NAMALWA (cell line): ENCODE data around the gene SELENOV.

Experiments
- DNase-seq: peaks from one replicate; pipeline ENCODE4 v3.0.0-alpha.2; 2015; ENCODE audit warnings: low spot score

The SELENOV gene

GRCh38 chr19:39492788-39493187, 22.2 kb upstream of the SELENOV start:
- DNase-seq: no peak

DNA sequence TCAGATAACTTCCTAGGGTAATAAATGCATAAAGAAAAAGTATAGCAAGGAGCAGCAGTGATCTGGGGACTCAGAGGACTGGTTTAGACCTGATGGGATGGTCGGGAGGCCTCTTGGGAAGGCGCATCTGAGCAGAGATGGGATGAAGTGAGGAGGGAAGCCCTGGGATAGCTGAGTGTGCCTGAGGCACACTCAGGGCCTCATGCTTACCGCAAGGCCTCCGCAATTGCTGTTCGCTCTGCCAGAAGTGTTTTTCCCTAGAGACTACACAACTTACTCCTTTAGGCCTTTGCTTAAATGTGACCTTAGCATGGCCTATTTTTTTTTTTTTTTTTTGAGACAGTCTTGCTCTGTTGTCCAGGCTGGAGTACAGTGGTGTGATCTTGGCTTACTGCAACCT, 20.3 kb upstream of the SELENOV start:
- DNase-seq: peak; percentile 55

DNA sequence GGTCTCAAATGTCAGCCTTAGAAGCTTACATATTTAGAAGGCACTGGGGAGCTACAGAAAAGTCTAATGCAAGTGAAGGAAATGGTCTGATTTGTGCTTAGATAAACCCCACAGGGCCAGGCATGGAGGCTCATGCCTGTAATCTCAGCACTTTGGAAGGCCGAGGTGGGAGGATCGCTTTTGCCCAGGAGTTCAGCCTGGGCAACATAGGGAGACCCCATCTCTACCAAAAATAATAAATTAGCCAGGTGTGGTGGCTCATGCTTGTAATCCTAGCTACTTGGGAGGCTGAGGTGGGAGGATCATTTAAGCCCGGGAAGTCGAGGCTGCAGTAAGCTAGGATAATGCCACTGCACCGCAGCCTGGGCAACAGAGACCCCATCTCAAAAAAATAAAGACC, 18.9 kb upstream of the SELENOV start:
- DNase-seq: peak; percentile 9

- DNase-seq: no peak
Measured at GRCh38 chr19:39497701-39497995, 17.3 kb upstream of the SELENOV start.

GRCh38 chr19:39497996-39498797, 16.7 kb upstream of the SELENOV start:
- DNase-seq: peak; percentile 89

GRCh38 chr19:39498798-39499642, 15.9 kb upstream of the SELENOV start, which contains the start of gene DLL3:
Gene DLL3 (plus strand): TSS chr19:39498947. CDS start chr19:39498975, 28 bp downstream.
- peak; percentile 80 for DNase-seq

DNA sequence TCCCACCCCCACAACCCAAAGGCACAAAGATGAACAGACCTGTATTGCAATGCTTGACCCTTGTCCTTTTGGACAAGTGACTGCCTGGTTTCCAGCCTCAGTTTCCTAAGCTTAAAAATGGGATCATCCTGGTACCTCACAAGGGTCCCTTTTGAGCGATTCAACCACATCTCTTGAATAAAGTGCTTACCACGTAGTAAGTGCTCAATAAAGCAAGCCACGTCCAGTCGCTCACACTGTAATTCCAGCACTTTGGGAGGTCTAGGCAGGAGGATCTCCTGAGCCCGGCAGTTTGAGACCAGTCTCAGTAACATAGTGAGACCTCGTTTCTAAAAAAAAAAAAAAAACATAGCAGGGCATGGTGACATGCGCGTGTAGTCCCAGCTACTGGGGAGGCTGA, 15.0 kb upstream of the SELENOV start:
- peak; percentile 5 for DNase-seq

DNA sequence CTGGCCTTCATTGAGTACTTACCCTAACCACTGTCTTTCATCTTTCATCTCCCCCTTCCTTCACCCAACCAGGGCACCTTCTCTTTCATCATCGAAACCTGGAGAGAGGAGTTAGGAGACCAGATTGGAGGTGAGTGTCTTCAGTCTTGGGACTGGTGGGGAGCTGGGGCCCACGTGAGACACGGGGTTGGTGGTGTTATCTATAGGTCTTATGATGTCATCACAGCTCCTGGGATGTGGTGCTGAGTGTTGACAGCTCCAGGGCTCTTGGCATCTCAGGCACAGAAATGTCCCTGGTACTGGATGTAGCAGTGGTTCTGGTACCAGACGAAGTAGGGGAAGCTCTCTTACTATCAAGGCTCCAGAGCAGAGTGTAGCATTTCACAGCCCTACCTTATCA, 14.4 kb upstream of the SELENOV start:
- DNase-seq: peak; percentile 15

GRCh38 chr19:39501340-39501739, 13.6 kb upstream of the SELENOV start:
- peak; percentile 1 for DNase-seq

DNA sequence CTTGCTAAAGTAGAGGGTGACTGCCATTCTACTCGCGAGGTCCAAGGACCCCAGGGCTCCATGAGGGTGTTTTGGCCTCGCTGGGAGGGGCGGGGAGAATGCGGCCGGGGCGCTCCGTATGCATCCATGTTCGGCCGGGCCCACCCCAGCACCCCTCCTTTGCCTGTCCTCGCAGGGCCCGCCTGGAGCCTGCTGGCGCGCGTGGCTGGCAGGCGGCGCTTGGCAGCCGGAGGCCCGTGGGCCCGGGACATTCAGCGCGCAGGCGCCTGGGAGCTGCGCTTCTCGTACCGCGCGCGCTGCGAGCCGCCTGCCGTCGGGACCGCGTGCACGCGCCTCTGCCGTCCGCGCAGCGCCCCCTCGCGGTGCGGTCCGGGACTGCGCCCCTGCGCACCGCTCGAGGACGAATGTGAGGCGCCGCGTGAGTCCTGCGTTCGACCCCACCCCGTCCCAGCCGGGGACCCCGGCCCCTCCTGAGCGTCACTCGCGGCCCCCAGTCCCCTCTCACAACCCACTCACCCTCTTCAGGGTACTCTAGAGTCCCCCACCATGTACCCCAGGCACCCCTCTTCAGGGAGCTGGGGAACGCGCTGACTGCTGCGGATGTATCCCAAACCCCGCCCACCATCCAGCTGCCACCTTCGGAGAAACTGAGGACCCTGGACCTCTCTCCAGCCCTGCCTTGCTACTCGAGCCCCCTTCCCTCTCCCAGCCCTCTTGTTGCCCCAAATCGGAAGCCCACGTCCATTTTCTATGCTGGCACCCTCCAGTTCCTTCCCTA, 12.1 kb upstream of the SELENOV start:
- DNase-seq: peak; percentile 90

GRCh38 chr19:39506598-39506943, 8.4 kb upstream of the SELENOV start:
- DNase-seq: no peak

GRCh38 chr19:39506944-39507714, 7.8 kb upstream of the SELENOV start:
- no peak for DNase-seq

GRCh38 chr19:39507715-39508364, 7.1 kb upstream of the SELENOV start:
- DNase-seq: no peak

- DNase-seq: no peak
Measured at GRCh38 chr19:39508629-39509028, 6.3 kb upstream of the SELENOV start.

DNA sequence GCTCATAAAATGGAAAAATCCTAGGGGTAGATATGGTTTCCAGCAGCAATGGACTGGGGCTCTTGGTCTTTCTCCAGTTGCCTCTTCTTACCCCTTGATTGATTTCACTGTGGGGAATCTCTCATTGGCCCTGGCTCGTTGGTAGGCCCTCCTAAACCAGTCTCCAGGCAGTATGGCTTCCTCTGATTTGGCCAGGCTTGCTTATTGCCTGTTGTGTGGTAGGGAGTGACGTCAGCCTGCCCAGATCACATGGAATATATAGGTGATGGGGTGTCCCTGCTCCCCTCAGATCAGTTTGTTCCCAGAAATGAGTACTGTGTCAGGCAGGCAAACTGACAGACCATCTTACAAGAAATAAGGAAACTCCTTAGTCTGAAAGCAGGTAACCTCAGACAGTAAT, 5.7 kb upstream of the SELENOV start:
- peak; percentile 2 for DNase-seq

DNA sequence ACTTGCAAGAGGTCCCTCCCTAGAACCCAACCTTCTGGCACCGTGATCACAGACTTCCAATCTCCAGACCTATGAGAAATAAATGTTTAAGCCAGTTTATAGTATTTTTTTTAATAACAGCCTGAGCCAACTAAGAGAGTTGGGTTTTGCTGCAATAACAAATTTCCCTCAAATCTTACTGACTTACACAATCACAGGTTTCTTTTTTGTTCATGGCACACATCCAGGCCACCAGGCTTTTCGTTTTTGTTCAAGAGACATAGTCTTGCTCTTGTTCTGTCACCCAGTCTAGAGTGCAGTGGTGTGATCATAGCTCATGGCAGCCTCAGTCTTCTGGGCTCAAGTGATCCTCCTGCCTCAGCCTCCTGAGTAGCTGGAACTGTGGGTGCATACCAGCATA, 2.0 kb upstream of the SELENOV start:
- peak; percentile 19 for DNase-seq

- no peak for DNase-seq
Measured at GRCh38 chr19:39515551-39516191, 732 bp downstream of the SELENOV start.

GRCh38 chr19:39516270-39516669, 1.3 kb downstream of the SELENOV start:
- peak; percentile 26 for DNase-seq

GRCh38 chr19:39517432-39517831, 2.5 kb downstream of the SELENOV start:
- DNase-seq: no peak

- DNase-seq: no peak
Measured at GRCh38 chr19:39518458-39518857, 3.5 kb downstream of the SELENOV start.

- DNase-seq: no peak
Measured at GRCh38 chr19:39518975-39519374, 4.0 kb downstream of the SELENOV start.
